Posterior cingulate gyrus (tissue), 11 donors: ENCODE results near the gene CFAP20.
"Not testable (repeated sequence)": the region's sequence is repeated elsewhere in the genome, so short reads cannot be mapped to it uniquely, and the experiment has no call there.

Experiments
- DNase-seq, 10 donors: peaks; one replicate each; pipeline versions ENCODE4 v3.0.0 to v3.0.0-alpha.2; 2020 to 2021; ENCODE audit warnings: mixed read lengths in 3 of 10
- intact Hi-C: fragments of 100-400 bp; cut with DNase I; formaldehyde crosslinking; loops from one replicate; pipeline ENCODE4 v1.15.1; 2023

CFAP20 gene

DNA sequence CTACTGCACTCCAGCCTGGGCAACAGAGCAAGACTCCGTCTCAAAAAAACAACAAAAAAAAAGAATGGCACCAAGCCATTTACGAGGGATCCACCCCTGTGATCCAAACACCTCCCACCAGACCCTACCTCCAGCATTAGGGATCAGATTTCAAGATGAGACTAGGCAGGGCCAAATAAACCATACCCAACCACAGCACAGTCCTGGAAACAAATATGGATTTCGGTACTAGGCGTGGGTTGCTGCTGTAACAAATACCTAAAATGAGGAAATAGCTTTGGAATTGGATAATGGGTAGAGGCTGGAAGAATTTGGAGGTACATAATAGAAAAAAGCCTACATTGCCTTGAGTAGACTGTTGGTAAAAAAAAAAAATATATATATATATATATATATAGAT, 54.5 kb downstream of the CFAP20 start:
- intact Hi-C loops, result no loop called here
- no peak for DNase-seq

DNA sequence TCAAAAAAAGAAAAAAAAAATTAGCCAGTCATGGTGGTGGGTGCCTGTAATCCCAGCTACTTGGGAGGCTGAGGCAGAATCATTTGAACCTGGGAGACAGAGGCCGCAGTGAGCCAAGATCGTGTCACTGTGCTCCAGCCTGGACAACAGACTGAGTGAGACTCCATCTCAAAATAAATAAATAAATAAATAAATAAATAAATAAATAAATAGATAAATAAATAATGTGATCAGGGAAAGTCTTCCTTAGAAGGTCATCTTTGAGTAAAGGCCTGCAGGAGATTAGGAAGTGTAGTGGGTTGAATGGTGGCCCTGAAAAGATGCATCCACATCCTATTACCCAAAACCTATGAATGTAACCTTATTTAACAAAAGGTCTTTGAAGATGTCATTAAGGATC, 56.1 kb downstream of the CFAP20 start:
- intact Hi-C loops, result not testable (repeated sequence)

DNA sequence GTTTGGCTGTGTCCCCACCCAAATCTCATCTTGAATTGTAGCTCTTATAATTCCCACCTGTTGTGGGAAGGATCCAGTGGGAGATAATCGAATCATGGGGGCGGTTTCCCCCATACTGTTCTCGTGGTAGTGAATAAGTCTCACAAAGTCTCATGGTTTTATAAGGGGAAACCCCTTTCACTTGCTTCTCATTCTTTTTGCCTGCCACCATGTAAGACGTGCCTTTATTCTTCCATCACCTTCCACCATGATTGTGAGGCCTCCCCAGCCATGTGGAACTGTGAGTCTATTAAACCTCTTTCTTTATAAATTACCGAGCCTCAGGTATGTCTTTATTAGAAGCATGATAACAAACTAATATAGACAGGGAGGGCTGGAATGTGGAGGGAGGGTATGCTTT, 57.0 kb downstream of the CFAP20 start:
- DNase-seq, intact Hi-C loops: not testable (repeated sequence)

More for the DNA sequence above, 56.1 kb downstream of the CFAP20 start:
- DNase-seq, result peak in 1 of 10 donors; percentile 17

DNA sequence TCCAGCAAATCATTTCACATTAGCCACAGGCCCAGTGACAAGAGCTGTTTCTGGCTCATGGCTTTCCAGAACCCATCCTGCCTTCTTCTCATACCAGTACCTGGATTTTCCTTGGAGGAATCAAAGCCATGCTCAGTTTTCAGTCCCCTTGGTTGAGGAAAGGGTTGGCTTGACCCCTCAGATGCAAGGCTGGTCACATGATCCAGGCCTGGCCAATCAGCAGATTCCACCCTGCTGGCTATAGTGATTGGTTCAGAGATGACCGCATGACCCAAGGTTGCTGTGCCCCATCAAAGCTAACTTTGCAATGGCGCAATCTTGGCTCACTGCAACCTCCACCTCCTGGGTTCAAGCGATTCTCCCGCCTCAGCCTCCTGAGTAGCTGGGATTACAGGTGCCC, 58.6 kb downstream of the CFAP20 start:
- intact Hi-C loops, result no loop called here
- peak in 1 of 10 donors; percentile 14 for DNase-seq
